ENCODE data around the gene ANTXR1. TPM values are rescaled to one million over a fixed set of nuclear protein-coding genes. Genes with fewer than 3 reads are reported as not detected.

Gene ANTXR1
- total RNA-seq, 1 donor from 2014 or later = 38.1 TPM

DNA sequence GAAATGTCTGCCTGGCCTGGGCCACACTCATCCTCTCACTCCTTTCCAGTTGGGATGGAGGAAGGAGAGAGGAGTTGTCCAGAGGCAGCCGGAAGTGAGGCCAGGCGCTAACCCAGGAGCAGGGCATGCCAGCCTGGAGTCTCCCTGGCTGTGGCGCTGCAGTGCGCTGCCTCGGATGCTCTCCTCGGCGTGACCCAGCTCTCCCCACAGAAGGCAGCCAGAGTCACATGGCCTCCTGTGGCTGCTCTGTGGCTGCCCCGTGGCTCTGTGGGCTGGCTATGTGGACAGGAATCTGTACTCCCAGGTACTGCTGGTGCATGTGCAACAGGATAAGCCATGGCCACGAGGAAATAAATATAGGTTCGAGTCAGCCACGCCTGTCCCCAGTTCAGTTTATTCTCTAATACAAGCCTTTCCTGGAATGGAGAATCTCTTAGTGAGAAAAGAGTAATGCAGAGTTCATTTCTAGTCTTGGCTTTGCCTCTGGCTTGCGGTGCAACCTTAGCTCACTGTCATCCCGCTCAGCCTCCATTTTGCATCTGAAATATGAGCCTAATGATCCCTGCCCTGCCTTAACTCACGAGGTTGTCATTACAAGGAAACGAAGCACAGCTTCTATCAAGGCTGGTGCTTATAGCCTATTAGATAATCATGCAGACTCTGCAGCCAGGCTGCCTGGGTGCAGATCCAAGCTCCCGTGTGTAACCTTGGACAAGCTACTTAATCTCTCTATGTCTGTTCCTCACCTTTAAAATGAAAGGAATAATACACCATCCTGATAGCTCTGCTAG lies 106.3 kb downstream of the ANTXR1 start:
- DNase-seq (ENCODE audit: low spot score) = no peak
- intact Hi-C loops (cut with DNase I) = no loop called here

DNA sequence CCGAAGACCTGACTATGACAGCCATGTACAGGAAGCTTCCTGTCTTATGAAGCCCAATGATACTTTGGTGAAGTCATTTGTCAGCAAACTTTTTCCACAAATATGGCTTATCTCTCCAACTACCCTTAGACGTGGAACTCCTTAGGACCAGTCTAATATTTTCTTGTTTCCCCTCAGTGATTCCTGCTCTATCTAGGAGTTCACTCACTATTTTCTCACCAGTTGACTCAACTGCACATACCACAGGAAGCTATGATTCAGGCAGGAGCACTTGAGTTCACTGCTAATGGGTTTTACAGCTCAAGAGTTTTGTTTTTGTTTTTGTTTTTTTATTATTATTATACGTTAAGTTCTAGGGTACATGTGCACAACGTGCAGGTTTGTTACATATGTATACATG lies 109.3 kb downstream of the ANTXR1 start:
- no peak for DNase-seq (ENCODE audit: low spot score)

GRCh38 chr2:69123182-69123581 lies 110.2 kb downstream of the ANTXR1 start:
- intact Hi-C loops (cut with DNase I) = no loop called here
- DNase-seq (ENCODE audit: low spot score) = no peak

More for the DNA sequence above, 109.3 kb downstream of the ANTXR1 start:
- intact Hi-C loops (cut with DNase I) = no loop called here

GRCh38 chr2:69124343-69124742 lies 111.4 kb downstream of the ANTXR1 start:
- DNase-seq (ENCODE audit: low spot score) = no peak
- intact Hi-C loops (cut with DNase I) = no loop called here

DNA sequence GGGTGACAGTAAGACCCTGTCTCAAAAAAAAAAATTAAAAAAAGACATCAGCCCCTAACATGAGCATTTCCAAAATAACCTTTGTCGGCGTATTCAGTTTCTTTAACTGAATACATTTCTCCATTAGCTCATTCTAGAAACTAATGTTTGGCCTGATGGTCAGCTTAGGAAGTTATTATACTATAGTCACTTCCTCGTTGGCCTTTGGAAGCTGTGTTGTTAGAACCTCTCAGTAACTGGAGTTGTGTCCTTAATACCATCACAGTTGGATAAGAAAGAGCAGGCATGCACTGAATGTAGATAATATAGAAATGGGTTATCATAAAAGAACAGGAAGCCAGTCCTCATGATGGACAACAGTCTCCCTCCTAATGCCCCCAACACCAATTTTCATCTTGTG lies 112.8 kb downstream of the ANTXR1 start:
- DNase-seq (ENCODE audit: low spot score) = no peak
- intact Hi-C loops (cut with DNase I) = no loop called here

- no peak for DNase-seq (ENCODE audit: low spot score)
- intact Hi-C loops (cut with DNase I) = no loop called here
Measured at GRCh38 chr2:69126341-69126740, 113.4 kb downstream of the ANTXR1 start.

DNA sequence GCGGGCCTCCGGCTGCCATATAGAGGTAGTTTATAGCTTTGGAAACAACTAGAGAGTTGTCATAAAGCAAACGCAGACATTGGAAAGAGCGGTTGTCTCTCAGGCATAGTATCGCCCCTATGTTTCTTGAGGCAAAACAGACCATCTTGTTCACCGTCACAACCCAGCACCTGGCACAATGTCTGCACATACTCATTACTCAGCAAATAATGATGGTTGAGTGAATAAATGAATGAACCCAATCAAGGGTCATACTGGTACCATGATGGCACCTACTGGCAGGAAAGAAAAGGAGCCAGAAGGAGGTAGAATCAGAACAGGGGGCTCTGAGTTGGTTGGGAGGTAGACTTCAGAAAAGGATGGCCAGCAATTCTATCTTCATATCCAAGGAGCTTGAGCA lies 118.5 kb downstream of the ANTXR1 start:
- intact Hi-C loops (cut with DNase I) = no loop called here
- no peak for DNase-seq (ENCODE audit: low spot score)

DNA sequence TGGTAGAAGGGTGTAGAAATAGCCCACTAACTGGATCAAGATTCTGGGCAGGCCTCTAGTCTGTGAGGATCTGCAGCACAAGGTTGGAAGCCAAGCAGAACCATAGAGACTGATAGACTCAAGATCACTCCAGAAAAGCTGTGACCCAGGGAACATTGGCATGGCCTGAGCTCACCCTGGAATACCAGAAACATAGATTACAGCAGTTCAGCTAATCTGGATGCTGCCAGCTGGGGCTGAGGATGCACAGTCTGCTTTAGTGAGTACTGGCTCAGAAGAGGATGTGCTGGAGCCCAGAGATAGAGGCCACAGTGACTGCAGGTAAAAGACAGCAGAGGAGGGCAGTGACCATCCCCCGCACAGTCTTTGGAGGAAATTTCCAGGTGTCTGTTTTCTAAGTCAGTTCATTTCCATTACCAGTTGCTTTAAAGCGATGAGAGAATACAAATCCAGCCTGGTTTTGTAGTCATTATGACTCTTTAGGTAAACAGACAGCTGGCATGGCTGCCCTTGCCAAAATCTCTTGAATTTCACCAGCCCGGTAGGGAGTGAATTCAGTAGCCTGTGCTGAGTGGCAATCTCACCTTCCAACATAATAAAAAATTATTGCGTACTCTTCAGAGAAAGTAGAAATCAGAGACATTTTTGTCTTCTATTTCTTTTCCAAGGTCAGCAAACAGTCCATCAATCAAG lies 119.2 kb downstream of the ANTXR1 start:
- intact Hi-C loops (cut with DNase I) = no loop called here
- no peak for DNase-seq (ENCODE audit: low spot score)

- DNase-seq (ENCODE audit: low spot score) = no peak
- intact Hi-C loops (cut with DNase I) = no loop called here
Measured at GRCh38 chr2:69132960-69133590, 120.1 kb downstream of the ANTXR1 start.

DNA sequence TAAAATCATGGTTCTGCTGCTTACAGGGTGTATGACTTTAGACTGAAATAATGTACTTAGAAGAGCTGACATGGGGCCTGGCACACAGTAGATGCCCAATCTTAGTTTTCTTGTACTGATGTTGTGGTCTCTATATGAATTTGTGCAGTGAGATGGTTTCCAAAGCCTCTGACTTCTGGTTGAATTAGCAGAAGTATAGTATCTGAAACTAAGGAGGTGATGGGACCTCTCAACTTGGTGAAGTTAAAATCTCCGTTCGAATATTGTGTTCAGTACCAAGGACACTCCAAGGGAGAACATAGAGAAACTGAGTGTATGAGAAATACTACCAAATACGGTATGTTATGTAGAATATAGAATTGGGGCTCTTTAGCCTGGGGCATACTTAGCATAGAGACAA lies 120.9 kb downstream of the ANTXR1 start:
- intact Hi-C loops (cut with DNase I) = no loop called here
- DNase-seq (ENCODE audit: low spot score) = no peak

- DNase-seq (ENCODE audit: low spot score) = no peak
- intact Hi-C loops (cut with DNase I) = no loop called here
Measured at GRCh38 chr2:69134306-69134945, 121.4 kb downstream of the ANTXR1 start.

- intact Hi-C loops (cut with DNase I) = no loop called here
Measured at GRCh38 chr2:69138247-69138772, 125.3 kb downstream of the ANTXR1 start.

GRCh38 chr2:69138793-69139459 lies 125.9 kb downstream of the ANTXR1 start:
- DNase-seq (ENCODE audit: low spot score) = no peak
- intact Hi-C loops (cut with DNase I) = no loop called here

More at GRCh38 chr2:69138247-69138772, 125.3 kb downstream of the ANTXR1 start:
- DNase-seq (ENCODE audit: low spot score) = no peak

GRCh38 chr2:69139778-69140670 lies 127.0 kb downstream of the ANTXR1 start:
- DNase-seq (ENCODE audit: low spot score) = no peak
- intact Hi-C loops (cut with DNase I) = no loop called here

- DNase-seq (ENCODE audit: low spot score) = no peak
- intact Hi-C loops (cut with DNase I) = no loop called here
Measured at GRCh38 chr2:69141061-69141460, 128.1 kb downstream of the ANTXR1 start.

- no peak for DNase-seq (ENCODE audit: low spot score)
Measured at GRCh38 chr2:69143748-69144360, 130.9 kb downstream of the ANTXR1 start.

GRCh38 chr2:69145204-69145603 lies 132.2 kb downstream of the ANTXR1 start:
- intact Hi-C loops (cut with DNase I) = no loop called here
- no peak for DNase-seq (ENCODE audit: low spot score)

More at GRCh38 chr2:69143748-69144360, 130.9 kb downstream of the ANTXR1 start:
- intact Hi-C loops (cut with DNase I) = no loop called here

Data from cardiac septum (tissue), 1 donor.